MG63 (cell line): ENCODE results near the gene PRSS2. TPM values are rescaled to one million over a fixed set of nuclear protein-coding genes. Genes with fewer than 3 reads are reported as not detected.
"Not testable (repeated sequence)": the region's sequence is repeated elsewhere in the genome, so short reads cannot be mapped to it uniquely, and the experiment has no call there.

Experiments
- DNase-seq: peaks from one replicate; pipeline ENCODE4 v3.0.0-alpha.2; 2020
- H3K27me3 ChIP-seq: fragments of 250-450 bp; sonication (Bioruptor Pico); 2 replicates; pipeline ENCODE4 v1.5.1; 2020; ENCODE audit warnings: mild to moderate bottlenecking, moderate library complexity
- H3K36me3 ChIP-seq: fragments of 250-450 bp; sonication (Bioruptor Pico); 2 replicates; pipeline ENCODE4 v1.5.1; 2020; ENCODE audit warnings: mild to moderate bottlenecking, moderate library complexity
- H3K4me3 ChIP-seq: fragments of 250-450 bp; sonication (Bioruptor Pico); 2 replicates; pipeline ENCODE4 v1.5.1; 2020; ENCODE audit warnings: mild to moderate bottlenecking, moderate library complexity
- H3K9me3 ChIP-seq: fragments of 250-450 bp; sonication (Bioruptor Pico); 2 replicates; pipeline ENCODE4 v1.5.1; 2020; ENCODE audit warnings: mild to moderate bottlenecking, moderate library complexity
- total RNA-seq: library from RNA; depleted of rRNA; stranded (reverse); fragments of >200 nt; shearing (Covaris generic); gene quantifications from 2 replicates; pipeline ENCODE4 v1.2.3, GENCODE V29; 2014; ENCODE audit warnings: low replicate concordance

The PRSS2 gene
- total RNA-seq, 1 experiment from 2014 or later, result not detected

DNA sequence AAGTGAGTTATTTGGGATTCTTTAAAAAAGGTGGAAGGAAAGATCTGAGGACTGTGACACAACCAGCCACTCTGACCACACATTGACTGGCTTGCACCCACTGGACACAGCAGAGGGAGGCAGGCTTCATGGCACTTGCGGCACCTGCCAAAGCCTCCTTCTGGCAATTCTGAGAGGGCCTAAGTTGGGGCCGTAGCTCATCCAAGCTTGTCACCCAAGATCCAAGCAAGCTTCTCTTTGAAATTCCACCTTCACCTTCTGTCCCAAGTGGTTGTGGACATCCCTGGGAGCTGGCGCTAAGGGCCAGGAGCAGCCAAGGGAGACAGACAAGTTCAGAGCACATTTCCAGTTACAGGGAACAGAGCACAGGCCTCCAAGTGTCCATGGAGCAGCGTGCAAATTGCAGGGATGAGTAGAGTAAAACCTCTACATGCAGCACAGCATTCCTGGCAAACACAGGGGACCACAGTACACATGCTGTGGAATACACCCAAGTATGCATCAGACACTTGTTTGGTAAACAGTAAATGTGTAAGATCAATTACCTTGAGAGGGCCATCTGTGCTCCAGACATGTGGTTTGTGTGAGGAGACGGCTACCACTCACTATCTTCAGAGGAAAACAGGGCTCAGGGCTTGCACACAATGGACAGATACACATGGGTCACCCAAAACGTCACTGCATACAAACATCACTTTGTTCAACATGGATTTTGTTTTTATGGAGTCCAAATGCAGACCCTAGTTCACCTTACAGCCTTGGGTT is 4.8 kb downstream of the PRSS2 start:
- H3K27me3 ChIP-seq, DNase-seq, H3K36me3 ChIP-seq, H3K9me3 ChIP-seq, H3K4me3 ChIP-seq: not testable (repeated sequence)

DNA sequence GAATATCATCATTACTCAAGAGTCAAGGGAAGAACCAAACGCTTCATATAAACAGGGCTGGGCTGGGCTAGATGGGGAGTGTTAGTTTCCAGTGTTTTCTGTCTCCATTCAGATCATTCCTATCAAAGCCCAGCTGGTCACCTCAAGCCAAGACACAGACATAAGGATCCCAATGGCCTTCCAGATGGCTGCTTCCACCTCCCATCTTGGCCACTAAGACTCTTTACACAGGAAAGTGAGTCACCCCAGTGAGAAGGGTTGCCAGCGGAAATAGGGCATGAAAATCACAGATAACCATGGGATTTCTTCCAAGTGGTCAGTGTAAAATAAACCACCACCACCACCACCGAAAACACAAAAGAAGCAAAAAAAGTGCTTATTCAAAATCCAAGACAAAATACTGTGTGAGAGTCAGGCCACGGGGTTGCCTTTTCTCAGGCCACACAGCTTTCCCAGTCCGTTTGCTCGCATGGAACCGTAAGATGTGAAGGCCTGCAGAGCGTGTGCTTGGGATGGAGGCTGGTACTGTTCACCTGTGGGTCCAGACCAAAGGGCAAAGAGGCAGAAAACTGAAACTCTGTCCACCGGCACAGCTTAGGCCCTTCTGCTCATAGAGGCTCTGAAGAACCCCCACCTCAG is 5.6 kb downstream of the PRSS2 start:
- Histone ChIP-seq H3K36me3 (no peaks in the 10 kb centered on the region), H3K9me3 (no peaks in the 10 kb centered on the region), H3K4me3 (no peak overlapping the region), H3K27me3 (no peaks in the 10 kb centered on the region)
- DNase-seq, result peak; percentile 79

GRCh38 chr7:142776845-142777225 is 6.1 kb downstream of the PRSS2 start:
- H3K36me3 ChIP-seq, DNase-seq, H3K9me3 ChIP-seq, H3K4me3 ChIP-seq, H3K27me3 ChIP-seq: not testable (repeated sequence)

- Histone ChIP-seq H3K27me3 (no peaks in the 10 kb centered on the region), H3K36me3 (no peaks in the 10 kb centered on the region), H3K4me3 (no peak overlapping the region), H3K9me3 (no peaks in the 10 kb centered on the region)
- DNase-seq, result no peak
Measured at GRCh38 chr7:142777318-142777717, 6.5 kb downstream of the PRSS2 start.

- Histone ChIP-seq H3K4me3 (peak overlapping the region; percentile 38), H3K36me3 (no peaks in the 10 kb centered on the region), H3K9me3 (no peaks in the 10 kb centered on the region), H3K27me3 (no peaks in the 10 kb centered on the region)
- DNase-seq, result peak; percentile 71
Measured at GRCh38 chr7:142782922-142783900, 12.4 kb downstream of the PRSS2 start.

GRCh38 chr7:142784096-142784495 is 13.3 kb downstream of the PRSS2 start:
- DNase-seq, result no peak
- H3K36me3 ChIP-seq, result no peaks in the 10 kb centered on the region
- H3K27me3 ChIP-seq, result no peaks in the 10 kb centered on the region
- H3K9me3 ChIP-seq, result no peaks in the 10 kb centered on the region
- no peak overlapping the region for H3K4me3 ChIP-seq

DNA sequence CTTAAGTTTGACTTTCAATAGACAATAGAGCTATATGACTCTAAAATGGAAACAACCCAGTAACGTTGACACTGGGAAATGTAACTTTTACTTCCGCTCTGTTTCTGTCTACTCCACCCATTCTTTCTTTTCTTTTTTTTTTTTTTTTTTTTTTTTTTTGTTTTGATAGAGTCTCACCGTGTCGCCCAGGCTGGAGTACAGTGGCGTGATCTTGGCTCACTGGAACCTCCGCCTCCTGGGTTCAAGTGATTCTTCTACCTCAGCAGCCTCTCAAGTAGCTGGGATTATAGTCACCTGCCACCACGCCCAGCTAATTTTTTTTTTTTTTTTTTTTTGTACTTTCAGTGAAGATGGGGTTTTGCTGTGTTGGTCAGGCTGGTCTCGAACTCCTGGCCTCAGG is 13.9 kb downstream of the PRSS2 start:
- Histone ChIP-seq H3K4me3 (no peak overlapping the region), H3K36me3 (no peaks in the 10 kb centered on the region), H3K27me3 (no peaks in the 10 kb centered on the region), H3K9me3 (no peaks in the 10 kb centered on the region)
- DNase-seq, result no peak

GRCh38 chr7:142785841-142786250 is 15.1 kb downstream of the PRSS2 start:
- no peaks in the 10 kb centered on the region for H3K27me3 ChIP-seq
- DNase-seq, result no peak
- no peaks in the 10 kb centered on the region for H3K9me3 ChIP-seq
- no peak overlapping the region for H3K4me3 ChIP-seq
- no peaks in the 10 kb centered on the region for H3K36me3 ChIP-seq

DNA sequence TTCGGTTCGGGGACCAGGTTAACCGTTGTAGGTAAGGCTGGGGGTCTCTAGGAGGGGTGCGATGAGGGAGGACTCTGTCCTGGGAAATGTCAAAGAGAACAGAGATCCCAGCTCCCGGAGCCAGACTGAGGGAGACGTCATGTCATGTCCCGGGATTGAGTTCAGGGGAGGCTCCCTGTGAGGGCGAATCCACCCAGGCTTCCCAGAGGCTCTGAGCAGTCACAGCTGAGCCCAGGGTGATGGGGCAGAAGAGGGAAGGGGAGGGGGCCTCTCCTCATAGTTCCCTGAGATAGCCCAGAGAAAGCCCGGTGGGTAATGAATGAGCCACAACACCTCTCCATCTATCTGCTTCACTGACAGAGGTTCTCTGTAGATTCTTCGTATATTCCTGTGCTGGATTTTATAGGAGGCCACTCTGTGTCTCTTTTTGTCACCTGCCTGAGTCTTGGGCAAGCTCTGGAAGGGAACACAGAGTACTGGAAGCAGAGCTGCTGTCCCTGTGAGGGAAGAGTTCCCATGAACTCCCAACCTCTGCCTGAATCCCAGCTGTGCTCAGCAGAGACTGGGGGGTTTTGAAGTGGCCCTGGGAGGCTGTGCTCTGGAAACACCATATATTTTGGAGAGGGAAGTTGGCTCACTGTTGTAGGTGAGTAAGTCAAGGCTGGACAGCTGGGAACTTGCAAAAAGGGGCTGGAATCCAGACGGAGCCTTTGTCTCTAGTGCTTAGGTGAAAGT is 16.4 kb downstream of the PRSS2 start:
- Histone ChIP-seq H3K27me3 (no peaks in the 10 kb centered on the region), H3K9me3 (no peaks in the 10 kb centered on the region), H3K4me3 (no peak overlapping the region), H3K36me3 (no peaks in the 10 kb centered on the region)
- DNase-seq, result no peak

DNA sequence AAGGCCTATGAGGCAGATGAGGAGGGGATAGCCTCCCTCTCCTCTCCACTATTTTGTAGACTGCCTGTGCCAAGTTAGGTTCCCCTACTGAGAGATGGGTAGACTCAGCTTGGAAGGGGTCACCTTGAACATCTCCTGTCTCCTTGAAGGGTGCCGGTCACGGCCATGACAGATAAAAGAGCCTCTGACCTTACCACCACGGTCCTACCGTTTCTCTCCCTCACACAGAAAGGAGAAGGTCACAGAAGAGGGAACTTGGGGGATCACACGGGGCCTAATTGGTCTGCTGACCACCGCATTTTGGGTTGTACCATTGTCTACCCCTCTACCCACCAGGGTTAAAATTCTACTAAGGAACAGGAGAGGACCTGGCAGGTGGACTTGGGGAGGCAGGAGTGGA is 17.0 kb downstream of the PRSS2 start:
- Histone ChIP-seq H3K4me3 (no peak overlapping the region), H3K36me3 (no peaks in the 10 kb centered on the region)
- no peak for DNase-seq

GRCh38 chr7:142788303-142789289 is 17.8 kb downstream of the PRSS2 start:
- Histone ChIP-seq H3K4me3 (no peak overlapping the region), H3K27me3 (no peaks in the 10 kb centered on the region), H3K36me3 (no peaks in the 10 kb centered on the region), H3K9me3 (no peaks in the 10 kb centered on the region)
- no peak for DNase-seq

More for the DNA sequence above, 17.0 kb downstream of the PRSS2 start:
- no peaks in the 10 kb centered on the region for H3K27me3 ChIP-seq
- no peaks in the 10 kb centered on the region for H3K9me3 ChIP-seq

GRCh38 chr7:142789441-142789840 is 18.7 kb downstream of the PRSS2 start:
- H3K9me3 ChIP-seq, result no peaks in the 10 kb centered on the region
- H3K36me3 ChIP-seq, result no peaks in the 10 kb centered on the region
- no peak overlapping the region for H3K4me3 ChIP-seq
- no peak for DNase-seq
- H3K27me3 ChIP-seq, result no peaks in the 10 kb centered on the region

DNA sequence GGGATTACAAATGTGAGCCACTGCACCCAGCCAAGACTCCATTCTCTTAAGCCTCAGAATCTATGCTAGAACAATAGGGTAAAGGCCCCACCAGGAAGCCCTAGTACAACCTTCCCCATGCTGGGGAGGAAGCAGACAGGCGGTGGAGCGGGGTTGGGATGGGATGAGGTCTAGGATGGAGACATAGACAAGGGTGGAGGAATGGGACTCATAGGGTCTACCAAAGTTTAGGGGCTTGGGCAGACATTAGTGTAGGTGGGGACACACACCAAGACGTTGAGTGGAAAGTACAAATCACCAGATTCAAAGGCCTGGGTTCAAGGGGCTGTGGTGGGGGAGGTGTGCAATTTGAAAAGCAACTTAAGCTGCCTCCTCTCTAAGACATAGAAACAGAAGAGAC is 19.3 kb downstream of the PRSS2 start:
- no peaks in the 10 kb centered on the region for H3K27me3 ChIP-seq

DNA sequence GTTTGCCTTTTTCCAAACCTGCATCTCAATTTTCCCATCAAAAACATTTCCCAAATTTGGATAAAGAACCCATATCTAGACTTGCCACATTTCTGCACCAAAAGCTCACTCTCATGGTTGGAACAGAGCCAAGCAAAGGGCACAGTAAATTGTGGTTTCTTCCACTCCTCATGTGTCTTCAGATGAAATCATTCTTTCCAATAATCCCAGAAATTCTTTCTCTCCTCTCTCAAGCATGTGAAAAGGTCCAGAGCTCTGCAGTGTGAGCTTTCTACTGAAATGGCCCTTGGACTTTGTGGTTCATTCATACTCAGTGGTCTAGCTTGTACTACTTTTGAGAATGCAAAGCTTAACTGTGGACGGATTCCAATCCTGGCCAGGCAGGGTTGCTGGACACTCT is 19.8 kb downstream of the PRSS2 start:
- H3K27me3 ChIP-seq, result no peaks in the 10 kb centered on the region
- DNase-seq, result no peak
- no peaks in the 10 kb centered on the region for H3K9me3 ChIP-seq
- H3K36me3 ChIP-seq, result no peaks in the 10 kb centered on the region
- no peak overlapping the region for H3K4me3 ChIP-seq

More for the DNA sequence above, 19.3 kb downstream of the PRSS2 start:
- Histone ChIP-seq H3K4me3 (no peak overlapping the region), H3K36me3 (no peaks in the 10 kb centered on the region), H3K9me3 (no peaks in the 10 kb centered on the region)
- no peak for DNase-seq

DNA sequence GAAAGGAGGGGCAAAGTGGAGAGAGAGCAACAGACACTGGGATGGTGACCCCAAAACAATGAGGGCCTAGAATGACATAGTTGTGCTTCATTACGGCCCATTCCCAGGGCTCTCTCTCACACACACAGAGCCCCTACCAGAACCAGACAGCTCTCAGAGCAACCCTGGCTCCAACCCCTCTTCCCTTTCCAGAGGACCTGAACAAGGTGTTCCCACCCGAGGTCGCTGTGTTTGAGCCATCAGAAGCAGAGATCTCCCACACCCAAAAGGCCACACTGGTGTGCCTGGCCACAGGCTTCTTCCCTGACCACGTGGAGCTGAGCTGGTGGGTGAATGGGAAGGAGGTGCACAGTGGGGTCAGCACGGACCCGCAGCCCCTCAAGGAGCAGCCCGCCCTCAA is 20.7 kb downstream of the PRSS2 start:
- DNase-seq, result no peak
- no peak overlapping the region for H3K4me3 ChIP-seq
- H3K27me3 ChIP-seq, result peaks cover 3% of the 10 kb centered on the region
- H3K36me3 ChIP-seq, result no peaks in the 10 kb centered on the region
- H3K9me3 ChIP-seq, result no peaks in the 10 kb centered on the region
